GM19463 (cell line): Measurements from ENCODE around the gene KIAA1328.

Source experiments
- ATAC-seq: cut with Tn5 transposase; IDR thresholded peaks from one replicate; pipeline ENCODE4 v1.9.1; 2021; ENCODE audit warnings: mild to moderate bottlenecking, moderate library complexity; ENCODE audit not compliant: unreplicated experiment

Gene KIAA1328

GRCh38 chr18:37188016-37188791, 359.3 kb downstream of the KIAA1328 start:
- ATAC-seq, result no peak

DNA sequence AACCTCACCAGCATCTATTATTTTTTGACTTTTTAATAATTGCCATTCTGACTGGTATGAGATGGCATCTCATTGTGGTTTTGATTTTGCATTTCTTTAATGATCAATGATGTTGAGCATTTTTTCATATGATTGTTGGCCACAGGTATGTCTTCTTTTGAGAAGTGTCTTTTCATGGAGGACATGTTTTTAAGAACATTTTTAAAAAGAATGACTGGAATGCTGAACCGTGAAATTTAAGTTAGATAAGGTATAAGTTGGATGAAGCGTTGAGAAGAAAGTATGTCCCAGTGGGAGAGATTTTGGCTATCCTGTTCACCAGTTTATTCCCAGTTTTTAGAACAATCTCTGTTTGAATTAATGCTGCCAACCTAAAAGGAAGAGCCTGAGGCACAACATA, 370.8 kb downstream of the KIAA1328 start:
- ATAC-seq, result no peak

- no peak for ATAC-seq
Observed at GRCh38 chr18:37207343-37207742, 378.4 kb downstream of the KIAA1328 start.

GRCh38 chr18:37210781-37211180, 381.9 kb downstream of the KIAA1328 start:
- ATAC-seq, result no peak

DNA sequence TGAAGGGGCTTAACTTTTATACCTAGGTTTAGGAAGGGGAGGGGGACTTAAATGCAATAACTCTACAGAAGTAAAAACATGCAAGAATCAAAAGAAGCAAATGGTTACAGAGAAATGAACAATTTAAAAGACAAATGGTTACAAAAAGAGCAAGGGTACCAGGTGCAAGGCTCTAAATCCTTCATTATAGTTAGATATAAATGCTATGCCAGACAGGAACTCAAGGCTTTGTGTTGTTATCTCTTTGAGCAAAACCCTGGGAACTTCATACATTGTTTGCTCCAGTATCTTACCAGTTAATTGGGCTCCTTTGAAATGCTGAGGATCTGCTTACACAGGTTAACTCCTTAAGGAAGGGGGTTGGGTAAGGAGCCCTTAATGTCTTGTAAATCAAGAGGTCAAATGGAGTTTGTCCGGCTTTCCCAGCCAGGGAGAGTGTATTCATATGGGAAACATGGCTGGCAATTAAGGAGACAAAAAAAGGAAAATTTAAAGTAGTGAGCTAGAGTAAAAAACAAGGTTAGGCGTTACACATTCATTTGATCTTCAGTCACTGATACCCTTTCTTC, 389.2 kb downstream of the KIAA1328 start:
- no peak for ATAC-seq

DNA sequence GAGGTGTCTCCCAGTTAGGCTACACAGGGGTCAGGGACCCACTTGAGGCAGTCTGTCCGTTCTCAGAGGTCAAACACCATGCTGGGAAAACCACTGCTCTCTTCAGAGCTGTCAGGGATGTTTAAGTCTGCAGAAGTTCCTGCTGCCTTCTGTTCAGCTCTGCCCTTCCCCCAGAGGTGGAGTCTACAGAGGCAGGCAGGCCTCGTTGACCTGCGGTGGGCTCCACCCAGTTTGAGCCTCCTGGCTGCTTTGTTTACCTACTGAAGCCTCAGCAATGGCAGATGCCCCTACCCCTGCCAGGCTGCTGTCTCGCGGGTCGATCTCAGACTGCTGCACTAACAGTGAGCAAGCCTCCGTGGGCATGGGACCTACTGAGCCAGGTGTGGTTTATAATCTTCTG, 390.3 kb downstream of the KIAA1328 start:
- ATAC-seq, result no peak

DNA sequence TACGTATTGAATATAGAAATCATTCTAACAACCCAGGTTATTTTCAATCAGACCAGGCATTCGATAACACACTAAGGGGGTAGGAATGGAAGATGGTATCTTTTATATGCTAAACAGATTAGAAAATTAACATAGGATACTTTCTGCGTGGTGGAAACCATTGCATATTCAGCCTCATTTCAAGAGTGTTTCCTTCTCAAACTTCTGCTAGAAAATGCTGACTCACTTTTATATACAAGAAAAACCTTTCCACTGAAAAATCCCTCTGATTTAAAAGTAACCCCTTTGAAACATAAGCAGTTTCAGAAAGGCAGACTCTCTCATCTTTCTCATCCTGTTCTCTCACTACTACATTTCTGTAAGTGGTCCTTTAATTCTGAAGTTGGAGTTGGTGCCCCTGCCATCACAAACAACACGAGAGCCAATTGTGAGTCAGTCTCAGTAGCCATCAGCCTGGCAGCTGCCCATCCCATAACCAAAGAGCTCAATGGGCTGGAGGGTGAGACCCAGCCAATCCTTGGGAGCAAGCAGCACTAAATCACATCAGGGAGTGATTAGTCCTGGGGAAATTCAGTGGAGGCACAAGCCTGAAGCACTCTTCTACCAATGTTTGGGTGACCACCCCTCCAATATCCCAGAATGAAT, 393.5 kb downstream of the KIAA1328 start:
- ATAC-seq, result no peak

GRCh38 chr18:37222999-37223378, 394.1 kb downstream of the KIAA1328 start:
- ATAC-seq, result no peak

- ATAC-seq, result no peak
Observed at GRCh38 chr18:37225279-37225678, 396.4 kb downstream of the KIAA1328 start.

- no peak for ATAC-seq
Observed at GRCh38 chr18:37230768-37231167, 401.8 kb downstream of the KIAA1328 start.

DNA sequence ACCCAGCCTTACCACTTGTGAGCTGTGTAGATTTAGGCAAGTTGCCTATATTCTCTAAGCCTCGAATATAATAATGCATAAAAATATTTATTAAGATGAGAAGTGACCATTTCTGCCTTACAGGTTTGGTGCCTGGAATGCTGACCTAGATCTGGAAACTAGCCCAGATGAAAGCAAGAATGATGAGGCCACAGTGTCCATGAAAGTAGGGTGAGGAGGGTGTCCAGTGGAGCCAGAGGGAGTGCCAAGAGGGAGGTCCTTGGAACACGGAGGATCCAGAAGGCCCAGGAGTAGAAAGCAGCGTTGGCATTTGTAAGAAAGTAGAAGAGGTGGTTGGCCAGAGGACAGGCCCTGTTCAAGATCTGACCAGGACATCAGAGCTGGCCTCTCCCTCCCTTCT, 402.3 kb downstream of the KIAA1328 start:
- no peak for ATAC-seq

DNA sequence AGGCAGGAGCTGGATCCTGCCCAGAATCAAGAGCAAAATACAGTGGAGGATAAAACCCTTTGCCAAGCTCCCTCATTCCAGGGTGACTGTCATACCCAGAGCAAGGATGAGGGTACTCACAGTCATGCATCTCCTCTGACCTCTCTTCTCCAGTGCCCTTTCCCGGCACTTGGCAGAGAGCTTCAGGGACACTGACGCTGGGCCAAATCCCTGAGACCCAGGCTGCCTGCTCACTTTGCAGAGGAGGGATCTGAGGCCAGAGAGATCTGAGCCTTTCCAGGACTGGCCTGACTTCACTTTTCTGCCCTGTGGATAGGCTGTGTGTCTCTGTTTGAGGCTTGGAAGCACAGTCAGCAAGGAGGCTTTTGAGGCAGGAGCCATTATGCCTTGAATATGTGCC, 406.7 kb downstream of the KIAA1328 start:
- no peak for ATAC-seq

- no peak for ATAC-seq
Observed at GRCh38 chr18:37238282-37239108, 409.6 kb downstream of the KIAA1328 start.

DNA sequence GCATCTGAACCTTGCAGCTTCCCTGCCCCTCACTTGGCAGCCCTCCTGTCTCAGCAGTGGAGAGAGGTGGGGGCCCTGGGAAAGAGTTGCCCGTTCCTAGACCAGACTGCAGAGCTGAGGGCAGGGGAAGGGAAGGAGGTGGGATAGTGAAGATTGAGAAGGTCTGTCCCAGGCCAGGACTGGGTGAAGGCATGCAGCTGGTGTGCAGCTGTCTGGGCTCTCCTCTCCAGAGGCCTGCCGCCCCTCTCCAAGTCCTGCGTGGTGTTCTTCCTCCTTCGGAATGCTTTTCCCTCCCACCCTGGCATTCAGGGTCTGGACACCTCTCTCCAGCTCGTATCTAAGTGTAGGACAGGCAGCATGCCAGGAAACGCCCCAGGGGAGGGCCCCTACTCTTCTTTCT, 413.2 kb downstream of the KIAA1328 start:
- ATAC-seq, result no peak

- ATAC-seq, result no peak
Observed at GRCh38 chr18:37242826-37243560, 414.1 kb downstream of the KIAA1328 start.

GRCh38 chr18:37243741-37244140, 414.8 kb downstream of the KIAA1328 start:
- ATAC-seq, result no peak

- ATAC-seq, result no peak
Observed at GRCh38 chr18:37244618-37245017, 415.7 kb downstream of the KIAA1328 start.

DNA sequence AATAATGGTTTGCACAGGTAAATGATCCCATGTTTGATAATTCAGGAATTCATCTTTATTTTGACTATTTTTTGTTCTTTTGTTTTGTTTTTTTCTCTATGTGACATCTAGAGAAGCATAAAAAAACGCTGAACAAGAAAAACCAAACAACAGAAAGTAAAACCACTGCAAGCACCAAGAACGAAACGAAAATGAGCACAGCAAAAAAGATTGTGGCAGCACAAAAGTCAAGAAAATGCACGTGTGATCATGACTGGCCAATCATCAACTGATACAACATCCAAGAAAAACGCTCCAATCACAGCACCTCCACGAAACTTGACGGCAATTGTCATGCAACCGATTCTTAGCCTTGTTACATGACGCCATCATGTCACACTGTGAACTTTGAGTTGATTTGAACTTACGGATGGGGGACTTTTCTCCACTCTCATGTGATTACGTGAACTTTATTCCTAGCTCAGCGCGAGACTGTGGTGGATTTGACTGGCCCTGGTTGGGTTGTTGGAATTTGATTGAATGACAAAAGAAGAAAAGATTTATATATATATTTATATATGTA, 417.9 kb downstream of the KIAA1328 start:
- ATAC-seq, result no peak

- ATAC-seq, result no peak
Observed at GRCh38 chr18:37247497-37248161, 418.7 kb downstream of the KIAA1328 start.

- ATAC-seq, result no peak
Observed at GRCh38 chr18:37248281-37248680, 419.4 kb downstream of the KIAA1328 start.
